PC-3 (cell line): ENCODE measurements around the gene GTPBP3. TPM values are rescaled to one million over a fixed set of nuclear protein-coding genes. Genes with fewer than 3 reads are reported as not detected.

Source experiments
- ATAC-seq: fragments of 200-7000 bp; cut with Tn5 transposase; 2 replicates; pipeline ENCODE4 v1.9.1; 2020; ENCODE audit warnings: mild to moderate bottlenecking, moderate library complexity
- BruUV-seq: library from RNA; stranded (reverse); fragments of 400-500 nt; replicated peaks from 2 replicates; lab custom pipeline; 2021; lab: Mats Ljungman, UMichigan
- CTCF ChIA-PET: fragments of 300-600 bp; sonication (Branson Sonifier 250); formaldehyde crosslinking; loops from one replicate; lab custom pipeline; 2022; ENCODE audit warnings: antibody characterized with exemption; lab: Charles Lee
- POLR2A ChIA-PET: fragments of 300-600 bp; sonication (Branson Sonifier 250); formaldehyde crosslinking; loops from one replicate; lab custom pipeline; 2022; ENCODE audit warnings: antibody characterized with exemption; ENCODE audit not compliant: unreplicated experiment; lab: Charles Lee
- DNase-seq: peaks from one replicate; pipeline ENCODE4 v3.0.0-alpha.2; 2015
- H2AFZ ChIP-seq: fragments of 300-600 bp; sonication (generic); 2 replicates; pipeline ENCODE4 v1.6.0; 2016; ENCODE audit warnings: antibody characterized with exemption, low read length
- H3F3A ChIP-seq: fragments of 300-600 bp; sonication (generic); one replicate; pipeline ENCODE4 v1.6.0; 2017; ENCODE audit warnings: antibody characterized with exemption, low read length, control low read depth, mild to moderate bottlenecking; ENCODE audit not compliant: unreplicated experiment
- H3K27ac ChIP-seq: fragments of 300-600 bp; sonication (generic); 2 replicates; pipeline ENCODE4 v1.5.1; 2016; ENCODE audit warnings: mild to moderate bottlenecking, low read length
- H3K27me3 ChIP-seq: fragments of 300-600 bp; sonication (generic); 2 replicates; pipeline ENCODE4 v1.6.1; 2016; ENCODE audit warnings: low read length, mixed read lengths
- H3K36me3 ChIP-seq: fragments of 300-600 bp; sonication (generic); 2 replicates; pipeline ENCODE4 v1.6.1; 2016; ENCODE audit warnings: low read depth, mixed run types, low read length, mixed read lengths
- H3K4me1 ChIP-seq: fragments of 300-600 bp; sonication (generic); 2 replicates; pipeline ENCODE4 v1.5.1; 2016; ENCODE audit warnings: low read length; ENCODE audit not compliant: insufficient read depth
- H3K4me2 ChIP-seq: fragments of 300-600 bp; sonication (generic); 2 replicates; pipeline ENCODE4 v1.6.0; 2016; ENCODE audit warnings: low read length
- H3K4me3 ChIP-seq: fragments of 300-600 bp; sonication (generic); 2 replicates; pipeline ENCODE4 v1.5.1; 2016; ENCODE audit warnings: mild to moderate bottlenecking, low read length, mixed read lengths
- H3K79me2 ChIP-seq: fragments of 300-600 bp; sonication (generic); 2 replicates; pipeline ENCODE4 v1.6.1; 2017; ENCODE audit warnings: low read length, mixed read lengths
- H3K9ac ChIP-seq: fragments of 300-600 bp; sonication (generic); 2 replicates; pipeline ENCODE4 v1.6.0; 2016; ENCODE audit warnings: mild to moderate bottlenecking, low read length
- H3K9me2 ChIP-seq: fragments of 300-600 bp; sonication (generic); replicated peaks from 2 replicates; pipeline ENCODE4 v1.6.1; 2016; ENCODE audit warnings: mixed run types, low read length, mixed read lengths
- H3K9me3 ChIP-seq: fragments of 300-600 bp; sonication (generic); 2 replicates; pipeline ENCODE4 v1.6.1; 2016; ENCODE audit warnings: low read length, mixed read lengths
- H4K20me1 ChIP-seq: fragments of 300-600 bp; sonication (generic); 2 replicates; pipeline ENCODE4 v1.6.1; 2016; ENCODE audit warnings: low read length, mixed read lengths
- CTCF ChIP-seq: fragments of 300-600 bp; sonication (generic); conservative IDR thresholded peaks from 2 replicates; pipeline ENCODE4 v1.5.1; 2017; ENCODE audit warnings: antibody characterized with exemption, low read depth, mild to moderate bottlenecking, low read length
- EZH2 ChIP-seq: fragments of 300-600 bp; sonication (generic); IDR thresholded peaks from one replicate; pipeline ENCODE4 v1.6.1; 2017; ENCODE audit warnings: antibody characterized with exemption, mild to moderate bottlenecking, low read length; ENCODE audit not compliant: unreplicated experiment
- EZH2phosphoT487 ChIP-seq: fragments of 300-600 bp; sonication (generic); IDR thresholded peaks from 2 replicates; pipeline ENCODE4 v1.6.1; 2018; ENCODE audit warnings: mild to moderate bottlenecking, antibody characterized with exemption, low read length, borderline replicate concordance
- intact Hi-C: fragments of 100-400 bp; cut with micrococcal nuclease; formaldehyde crosslinking; loops from 2 replicates; pipeline ENCODE4 v1.9.0; 2023
- total RNA-seq: library from RNA; depleted of rRNA; stranded (reverse); fragments of >200 nt; gene quantifications from 2 replicates; pipeline ENCODE4 v1.2.3, GENCODE V29; 2014

Gene GTPBP3
- total RNA-seq, 1 experiment from 2014 or later: 86.0 TPM

- Histone ChIP-seq H3K36me3 (no peaks in the 10 kb centered on the region), H3K4me2 (peak overlapping the region; percentile 95), H3K4me1 (peaks cover 22% of the 10 kb centered on the region), H3K4me3 (peak overlapping the region; percentile 80), H3K27ac (no peak overlapping the region), H3F3A (no peaks in the 10 kb centered on the region), H3K79me2 (peaks cover 32% of the 10 kb centered on the region), H4K20me1 (no peaks in the 10 kb centered on the region), H3K9ac (peak overlapping the region; percentile 69), H3K9me3 (no peaks in the 10 kb centered on the region), H2AFZ (peak overlapping the region; percentile 87), H3K27me3 (no peaks in the 10 kb centered on the region), H3K9me2 (no peaks in the 10 kb centered on the region)
- TF ChIP-seq CTCF: no peak
- TF ChIP-seq EZH2: no peak
- TF ChIP-seq EZH2phosphoT487: no peak
- CTCF ChIA-PET: no interaction called here
- POLR2A ChIA-PET: no interaction called here
- BruUV-seq: TSS peak; percentile 48
- ATAC-seq (no peak), DNase-seq (peak; percentile 45)
- intact Hi-C loops: no loop called here
These were observed 34.8 kb upstream of the GTPBP3 start for GRCh38 chr19:17302391-17303166.

DNA sequence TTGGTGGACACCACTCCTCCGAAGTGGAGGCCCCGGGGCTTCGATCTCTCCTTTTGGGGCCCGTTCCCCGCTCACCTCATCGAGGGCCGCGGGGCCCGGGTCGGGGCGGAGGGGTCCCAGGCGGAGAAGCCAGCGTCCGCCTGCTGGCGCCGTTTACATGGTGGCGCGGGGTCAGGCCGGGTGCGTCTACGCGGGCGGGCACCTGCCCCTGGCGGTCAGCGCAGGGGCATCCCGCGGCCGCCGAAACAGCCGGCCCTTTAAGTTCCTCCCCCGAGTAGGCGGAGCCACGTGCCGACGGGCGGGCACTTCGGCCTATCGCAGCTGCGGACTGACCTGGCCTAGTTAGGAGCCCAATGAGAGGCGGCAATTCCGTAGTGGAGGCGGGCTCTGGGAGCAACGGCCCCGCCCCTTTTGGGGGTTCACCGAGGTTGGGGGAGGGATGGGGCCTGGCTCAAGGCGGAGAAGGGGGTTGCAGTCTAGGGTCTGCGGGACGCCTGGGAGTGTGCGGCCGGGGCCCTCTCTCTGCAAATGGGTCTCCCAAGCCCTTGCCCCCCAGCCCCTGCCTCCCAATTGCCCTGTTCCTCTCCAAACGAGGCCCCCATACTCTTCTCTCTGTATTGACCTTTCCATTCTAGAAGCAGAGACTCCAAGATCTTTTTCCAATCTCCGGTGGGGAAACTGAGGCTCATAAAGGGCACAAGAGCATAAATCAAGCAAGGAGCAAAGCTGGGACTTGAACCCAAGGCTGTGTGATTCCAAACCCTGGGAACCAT is 34.0 kb upstream of the GTPBP3 start, which contains the start of gene ABHD8:
ABHD8 (minus strand) TSS at position 259 of the 773 bp plus-strand sequence. CDS start 1,809 bp downstream, outside the sequence.
- ATAC-seq: peak; percentile 80
- H4K20me1 ChIP-seq: no peaks in the 10 kb centered on the region
- TF ChIP-seq CTCF (peak; percentile 47; the same call in 1 of the 2 replicates), EZH2phosphoT487 (no peak)
- H3K4me1 ChIP-seq: peaks cover 22% of the 10 kb centered on the region
- peak within 1 kb of the TSS; percentile 80 for H3K4me3 ChIP-seq
- no peak within 1 kb of the TSS for H3K27ac ChIP-seq
- H3F3A ChIP-seq: no peaks in the 10 kb centered on the region
- H3K79me2 ChIP-seq: peaks cover 38% of the 10 kb centered on the region
- H3K9me2 ChIP-seq: no peaks in the 10 kb centered on the region
- POLR2A ChIA-PET: no interaction called here
- no peaks in the 10 kb centered on the region for H3K27me3 ChIP-seq
- intact Hi-C loops: no loop called here
- H3K36me3 ChIP-seq: no peaks in the 10 kb centered on the region
- no peaks in the 10 kb centered on the region for H3K9me3 ChIP-seq
- H2AFZ ChIP-seq: peak within 1 kb of the TSS; percentile 87
- peak; percentile 97 for DNase-seq
- no TSS peak for BruUV-seq
- peak within 1 kb of the TSS; percentile 95 for H3K4me2 ChIP-seq
- H3K9ac ChIP-seq: peak within 1 kb of the TSS; percentile 69
- CTCF ChIA-PET: no interaction called here

- Histone ChIP-seq H3K27ac (no peak overlapping the region), H2AFZ (no peak overlapping the region; the same call in 1 of the 2 replicates), H3K9me3 (no peaks in the 10 kb centered on the region)
These were observed 33.4 kb upstream of the GTPBP3 start for GRCh38 chr19:17303940-17304267.

More at GRCh38 chr19:17303940-17304267, 33.4 kb upstream of the GTPBP3 start:
- ChIA-PET CTCF (no interaction called here), POLR2A (no interaction called here)
- H3K9me2 ChIP-seq: no peaks in the 10 kb centered on the region
- H3K36me3 ChIP-seq: no peaks in the 10 kb centered on the region
- TF ChIP-seq CTCF (no peak), EZH2 (no peak), EZH2phosphoT487 (no peak)
- intact Hi-C loops: no loop called here
- peak overlapping the region; percentile 95; the same call in 1 of the 2 replicates for H3K4me2 ChIP-seq
- peaks cover 38% of the 10 kb centered on the region for H3K79me2 ChIP-seq
- ATAC-seq (no peak), DNase-seq (no peak)
- H3K4me1 ChIP-seq: peaks cover 22% of the 10 kb centered on the region
- no peak overlapping the region for H3K4me3 ChIP-seq
- no peaks in the 10 kb centered on the region for H4K20me1 ChIP-seq
- no peak overlapping the region for H3K9ac ChIP-seq
- H3K27me3 ChIP-seq: no peaks in the 10 kb centered on the region
- no peaks in the 10 kb centered on the region for H3F3A ChIP-seq
- no TSS peak for BruUV-seq
